ENCODE data around the gene BORCS6.
"Not testable (repeated sequence)": the region's sequence is repeated elsewhere in the genome, so short reads cannot be mapped to it uniquely, and the experiment has no call there.

BORCS6 gene
- long read RNA-seq, donor 1, transcript BORCS6-201 (1 exons, 2,575 nt) = major isoform, 12 of 12 reads
- long read RNA-seq, donor 1, partial matches to known transcripts = 0 of 12 reads
- long read RNA-seq, donor 1, other reads (novel, unspliced or antisense) = 0 of 12 reads
- long read RNA-seq, donor 2, transcript BORCS6-201 (1 exons, 2,575 nt) = major isoform, 10 of 10 reads
- long read RNA-seq, donor 2, partial matches to known transcripts = 0 of 10 reads
- long read RNA-seq, donor 2, other reads (novel, unspliced or antisense) = 0 of 10 reads
- long read RNA-seq, donor 3, partial matches to known transcripts = 0 of 4 reads
- long read RNA-seq, donor 3, other reads (novel, unspliced or antisense) = 0 of 4 reads
- long read RNA-seq, donor 4, transcript BORCS6-201 (1 exons, 2,575 nt) = major isoform, 6 of 6 reads
- long read RNA-seq, donor 4, partial matches to known transcripts = 0 of 6 reads
- long read RNA-seq, donor 4, other reads (novel, unspliced or antisense) = 0 of 6 reads
- long read RNA-seq, donor 5, transcript BORCS6-201 (1 exons, 2,575 nt) = major isoform, 5 of 5 reads
- long read RNA-seq, donor 5, partial matches to known transcripts = 0 of 5 reads
- long read RNA-seq, donor 5, other reads (novel, unspliced or antisense) = 0 of 5 reads
- long read RNA-seq, donor 6, transcript BORCS6-201 (1 exons, 2,575 nt) = major isoform, 10 of 10 reads
- long read RNA-seq, donor 6, partial matches to known transcripts = 0 of 10 reads
- long read RNA-seq, donor 6, other reads (novel, unspliced or antisense) = 0 of 10 reads
- long read RNA-seq, donor 7 = 0 reads
- long read RNA-seq, donor 8, transcript BORCS6-201 (1 exons, 2,575 nt) = major isoform, 8 of 8 reads
- long read RNA-seq, donor 8, partial matches to known transcripts = 0 of 8 reads
- long read RNA-seq, donor 8, other reads (novel, unspliced or antisense) = 0 of 8 reads

GRCh38 chr17:8189711-8190477, at the start of gene BORCS6:
TSS of gene BORCS6 (minus strand) at chr17:8190180. CDS start at chr17:8190140, 40 bp downstream.
- peak; percentile 96 for DNase-seq

- no peak for DNase-seq
Measured at GRCh38 chr17:8237886-8238285, 47.9 kb upstream of the BORCS6 start.

- no peak for DNase-seq
Measured at GRCh38 chr17:8237175-8237574, 47.2 kb upstream of the BORCS6 start.

- no peak for DNase-seq
Measured at GRCh38 chr17:8235676-8236075, 45.7 kb upstream of the BORCS6 start.

GRCh38 chr17:8234361-8235270, 44.6 kb upstream of the BORCS6 start:
- no peak for DNase-seq

- no peak for DNase-seq
Measured at GRCh38 chr17:8231701-8232100, 41.7 kb upstream of the BORCS6 start.

- DNase-seq = no peak
Measured at GRCh38 chr17:8227238-8227581, 37.2 kb upstream of the BORCS6 start.

- peak; percentile 82 for DNase-seq
Measured at GRCh38 chr17:8226536-8227237, 36.7 kb upstream of the BORCS6 start.

- DNase-seq = no peak
Measured at GRCh38 chr17:8225813-8226535, 36.0 kb upstream of the BORCS6 start.

GRCh38 chr17:8224891-8225812, 35.2 kb upstream of the BORCS6 start:
- no peak for DNase-seq

GRCh38 chr17:8223356-8224126, 33.6 kb upstream of the BORCS6 start:
- no peak for DNase-seq

- peak; percentile 94 for DNase-seq
Measured at GRCh38 chr17:8222630-8223355, 32.8 kb upstream of the BORCS6 start.

GRCh38 chr17:8222380-8222629, 32.3 kb upstream of the BORCS6 start:
- no peak for DNase-seq

- DNase-seq = peak; percentile 98
Measured at GRCh38 chr17:8221663-8222379, 31.8 kb upstream of the BORCS6 start.

- peak; percentile 95 for DNase-seq
Measured at GRCh38 chr17:8220783-8221662, 31.0 kb upstream of the BORCS6 start.

GRCh38 chr17:8214000-8214399, 24.0 kb upstream of the BORCS6 start:
- DNase-seq = not testable (repeated sequence)
